GM18507 (cell line): ENCODE measurements around the gene TASOR2.
A peak's percentile ranks its signal among the peaks of the same experiment; 100 is the strongest.

ENCODE experiments used
- DNase-seq: peaks from one replicate; pipeline ENCODE4 v3.0.0; 2011; ENCODE audit warnings: low read depth; ENCODE audit not compliant: insufficient read length; ENCODE audit errors: extremely low spot score
- FAIRE-seq: peaks from 2 replicates; lab custom pipeline; 2011; peaks lifted over from hg19 to GRCh38; lab: Jason Lieb, UNC

The TASOR2 gene

GRCh38 chr10:5684318-5684970, at the start of gene TASOR2:
Gene TASOR2 (plus strand): TSS chr10:5684838. CDS start chr10:5720643, 35,805 bp downstream.
- DNase-seq (peak; percentile 94), FAIRE-seq (peak; percentile 97)

- DNase-seq = no peak
- no peak for FAIRE-seq
Measured at GRCh38 chr10:5634918-5635317, 49.7 kb upstream of the TASOR2 start.

- FAIRE-seq = no peak
- no peak for DNase-seq
Measured at GRCh38 chr10:5638494-5638893, 46.1 kb upstream of the TASOR2 start.

- no peak for DNase-seq
- FAIRE-seq = no peak
Measured at GRCh38 chr10:5639066-5639465, 45.6 kb upstream of the TASOR2 start.

- FAIRE-seq = no peak
- DNase-seq = no peak
Measured at GRCh38 chr10:5640036-5640435, 44.6 kb upstream of the TASOR2 start.

- DNase-seq = no peak
- no peak for FAIRE-seq
Measured at GRCh38 chr10:5640501-5640900, 44.1 kb upstream of the TASOR2 start.

- FAIRE-seq (no peak), DNase-seq (no peak)
Measured at GRCh38 chr10:5641501-5641900, 43.1 kb upstream of the TASOR2 start.

- DNase-seq (no peak), FAIRE-seq (no peak)
Measured at GRCh38 chr10:5643346-5644067, 41.1 kb upstream of the TASOR2 start.

GRCh38 chr10:5644930-5645329, 39.7 kb upstream of the TASOR2 start:
- no peak for DNase-seq
- FAIRE-seq = no peak

GRCh38 chr10:5645375-5645774, 39.3 kb upstream of the TASOR2 start:
- no peak for FAIRE-seq

GRCh38 chr10:5645944-5646617, 38.6 kb upstream of the TASOR2 start:
- DNase-seq (no peak), FAIRE-seq (no peak)

More at GRCh38 chr10:5645375-5645774, 39.3 kb upstream of the TASOR2 start:
- DNase-seq = no peak

- FAIRE-seq = no peak
- DNase-seq = no peak
Measured at GRCh38 chr10:5647507-5648240, 37.0 kb upstream of the TASOR2 start.

GRCh38 chr10:5648494-5649457, 35.9 kb upstream of the TASOR2 start:
- no peak for DNase-seq
- no peak for FAIRE-seq

GRCh38 chr10:5649746-5650145, 34.9 kb upstream of the TASOR2 start:
- DNase-seq = no peak
- no peak for FAIRE-seq

- no peak for DNase-seq
- no peak for FAIRE-seq
Measured at GRCh38 chr10:5650664-5651387, 33.8 kb upstream of the TASOR2 start.

- DNase-seq (no peak), FAIRE-seq (no peak)
Measured at GRCh38 chr10:5651388-5651764, 33.3 kb upstream of the TASOR2 start.

- no peak for DNase-seq
- no peak for FAIRE-seq
Measured at GRCh38 chr10:5652746-5653145, 31.9 kb upstream of the TASOR2 start.

GRCh38 chr10:5654218-5654755, 30.4 kb upstream of the TASOR2 start:
- DNase-seq = no peak
- FAIRE-seq = no peak
